Mesothelial cell of epicardium (in vitro differentiated cells): ENCODE results near the gene WDR7. TPM values are rescaled to one million over a fixed set of nuclear protein-coding genes. Genes with fewer than 3 reads are reported as not detected.
"Not testable (repeated sequence)": the region's sequence is repeated elsewhere in the genome, so short reads cannot be mapped to it uniquely, and the experiment has no call there.

Experiments used
- DNase-seq, 2 experiments: peaks; one replicate each; pipeline ENCODE4 v3.0.0; 2021; ENCODE audit warnings: low spot score in 2 of 2; ENCODE audit not compliant: unreplicated experiment in 2 of 2
- H3K27ac Mint-ChIP-seq: 2 replicates; pipeline ENCODE4 v1.8.0; 2021; ENCODE audit warnings: mixed read lengths
- H3K27me3 Mint-ChIP-seq: 2 replicates; pipeline ENCODE4 v1.8.0; 2021; ENCODE audit warnings: low read depth, mixed read lengths
- H3K36me3 Mint-ChIP-seq: 2 replicates; pipeline ENCODE4 v1.8.0; 2021; ENCODE audit warnings: mixed read lengths
- H3K4me1 Mint-ChIP-seq: 2 replicates; pipeline ENCODE4 v1.8.0; 2021; ENCODE audit warnings: mixed read lengths
- H3K4me3 Mint-ChIP-seq: 2 replicates; pipeline ENCODE4 v1.8.0; 2021; ENCODE audit warnings: mild to moderate bottlenecking, moderate library complexity, mixed read lengths
- H3K9me3 Mint-ChIP-seq: 2 replicates; pipeline ENCODE4 v1.8.0; 2021; ENCODE audit warnings: mixed read lengths
- total RNA-seq: library from RNA; stranded (reverse); gene quantifications from 3 replicates; pipeline ENCODE4 v1.2.1, GENCODE V29; 2021
- TF ChIP-seq, protein P1 (sequence below): fragments of 200-600 bp; sonication (generic); IDR thresholded peaks from one replicate; pipeline ENCODE4 v1.5.0; 2021; ENCODE audit warnings: antibody characterized with exemption; ENCODE audit not compliant: unreplicated experiment

The WDR7 gene
- total RNA-seq, 1 donor from 2014 or later = 28.0 TPM

DNA sequence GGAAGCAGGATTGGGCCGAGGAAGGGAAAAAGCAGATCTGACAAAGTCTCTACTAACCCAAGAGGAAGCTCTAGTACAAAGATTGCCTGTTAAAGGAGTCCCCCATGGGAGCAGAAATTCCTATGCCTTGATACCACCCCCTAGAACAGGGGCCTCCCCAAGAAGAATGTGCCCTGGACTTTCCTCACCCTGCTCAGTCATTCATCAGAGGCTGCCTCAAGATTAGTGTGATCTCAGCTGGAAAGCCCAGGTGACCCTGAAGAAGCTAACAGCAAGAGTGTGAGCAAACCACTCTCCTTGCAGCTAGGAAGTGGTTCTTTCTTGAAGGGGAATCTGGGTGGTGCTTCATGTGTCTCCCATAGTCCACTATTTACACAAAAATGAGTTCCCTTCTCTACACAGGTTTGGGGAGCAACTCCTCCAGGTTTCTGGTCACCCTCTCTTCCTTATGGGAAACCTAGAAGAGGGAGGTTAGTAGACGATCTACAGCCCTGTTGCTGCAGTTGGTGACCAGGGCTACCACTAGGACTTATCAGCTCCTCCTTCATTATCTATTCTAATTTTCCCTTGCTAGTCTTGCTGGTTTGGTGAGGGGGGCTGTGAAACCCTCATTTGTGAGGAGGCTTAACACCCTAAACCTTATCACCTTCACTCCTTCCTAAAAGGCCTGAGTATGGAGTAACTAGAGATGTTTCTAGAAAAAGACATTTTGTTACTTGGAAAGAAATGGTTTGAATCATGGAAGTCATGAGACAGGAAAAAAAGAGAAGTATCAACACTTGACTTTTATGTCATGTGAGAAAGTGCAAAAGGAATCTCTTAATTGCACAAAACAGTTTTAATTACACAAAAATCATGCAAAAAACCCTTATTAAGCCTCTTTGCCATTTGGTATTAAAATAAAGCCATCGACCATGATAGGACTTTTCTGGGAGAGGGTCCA lies 2.9 kb upstream of the WDR7 start:
- Mint-ChIP-seq H3K9me3 (no peaks in the 10 kb centered on the region), H3K27me3 (no peaks in the 10 kb centered on the region), H3K36me3 (no peaks in the 10 kb centered on the region), H3K4me3 (no peak overlapping the region), H3K27ac (no peak overlapping the region), H3K4me1 (peaks cover 16% of the 10 kb centered on the region)
- DNase-seq = no peak
- TF ChIP-seq, protein P1, sequence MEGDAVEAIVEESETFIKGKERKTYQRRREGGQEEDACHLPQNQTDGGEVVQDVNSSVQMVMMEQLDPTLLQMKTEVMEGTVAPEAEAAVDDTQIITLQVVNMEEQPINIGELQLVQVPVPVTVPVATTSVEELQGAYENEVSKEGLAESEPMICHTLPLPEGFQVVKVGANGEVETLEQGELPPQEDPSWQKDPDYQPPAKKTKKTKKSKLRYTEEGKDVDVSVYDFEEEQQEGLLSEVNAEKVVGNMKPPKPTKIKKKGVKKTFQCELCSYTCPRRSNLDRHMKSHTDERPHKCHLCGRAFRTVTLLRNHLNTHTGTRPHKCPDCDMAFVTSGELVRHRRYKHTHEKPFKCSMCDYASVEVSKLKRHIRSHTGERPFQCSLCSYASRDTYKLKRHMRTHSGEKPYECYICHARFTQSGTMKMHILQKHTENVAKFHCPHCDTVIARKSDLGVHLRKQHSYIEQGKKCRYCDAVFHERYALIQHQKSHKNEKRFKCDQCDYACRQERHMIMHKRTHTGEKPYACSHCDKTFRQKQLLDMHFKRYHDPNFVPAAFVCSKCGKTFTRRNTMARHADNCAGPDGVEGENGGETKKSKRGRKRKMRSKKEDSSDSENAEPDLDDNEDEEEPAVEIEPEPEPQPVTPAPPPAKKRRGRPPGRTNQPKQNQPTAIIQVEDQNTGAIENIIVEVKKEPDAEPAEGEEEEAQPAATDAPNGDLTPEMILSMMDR = no peak

DNA sequence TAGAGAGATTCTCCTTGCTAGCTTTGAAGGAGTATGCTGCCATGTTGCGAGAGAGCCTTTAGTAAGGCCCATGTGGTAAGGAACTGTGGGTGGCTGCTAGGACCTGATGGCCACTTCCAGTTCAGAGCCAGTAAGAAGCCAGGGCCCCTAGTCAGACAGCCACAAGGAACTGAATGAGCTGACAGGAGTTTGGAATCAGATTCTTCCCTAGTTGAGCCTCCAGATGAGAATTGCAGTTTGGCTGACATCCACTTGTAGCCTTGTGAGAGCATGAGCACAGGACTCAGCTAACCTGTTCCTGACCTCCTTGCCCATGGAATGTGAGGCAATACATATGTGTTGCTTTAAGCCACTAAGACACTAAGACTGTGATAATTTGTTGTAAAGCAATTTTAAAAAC lies 1.2 kb upstream of the WDR7 start:
- Mint-ChIP-seq H3K27ac (no peak overlapping the region), H3K27me3 (no peaks in the 10 kb centered on the region), H3K36me3 (peaks cover 2% of the 10 kb centered on the region), H3K4me3 (no peak overlapping the region), H3K9me3 (peaks cover 13% of the 10 kb centered on the region), H3K4me1 (peaks cover 16% of the 10 kb centered on the region)
- TF ChIP-seq, protein P1 = no peak
- no peak for DNase-seq

DNA sequence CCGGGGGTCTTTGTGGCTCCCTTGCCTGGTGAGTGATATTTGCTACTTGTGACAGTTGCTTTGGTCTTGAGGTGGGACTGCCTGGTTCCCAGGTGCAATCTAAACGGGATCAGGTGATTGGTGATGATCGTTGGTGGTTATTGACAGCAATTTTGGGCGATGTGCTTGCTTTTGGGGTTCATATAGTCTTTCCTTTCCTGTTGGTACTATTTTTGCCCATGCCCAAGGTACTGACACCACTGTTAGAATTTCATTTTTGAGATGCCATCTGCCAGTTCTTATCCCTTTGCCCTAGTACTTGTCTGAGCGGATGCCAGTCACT lies 573 bp downstream of the WDR7 start:
- Mint-ChIP-seq H3K9me3 (peaks cover 13% of the 10 kb centered on the region), H3K27me3 (no peaks in the 10 kb centered on the region), H3K4me1 (peaks cover 16% of the 10 kb centered on the region), H3K27ac (peak overlapping the region; percentile 79), H3K36me3 (peaks cover 2% of the 10 kb centered on the region), H3K4me3 (peak overlapping the region; percentile 90)
- no peak for DNase-seq
- TF ChIP-seq, protein P1 = no peak

DNA sequence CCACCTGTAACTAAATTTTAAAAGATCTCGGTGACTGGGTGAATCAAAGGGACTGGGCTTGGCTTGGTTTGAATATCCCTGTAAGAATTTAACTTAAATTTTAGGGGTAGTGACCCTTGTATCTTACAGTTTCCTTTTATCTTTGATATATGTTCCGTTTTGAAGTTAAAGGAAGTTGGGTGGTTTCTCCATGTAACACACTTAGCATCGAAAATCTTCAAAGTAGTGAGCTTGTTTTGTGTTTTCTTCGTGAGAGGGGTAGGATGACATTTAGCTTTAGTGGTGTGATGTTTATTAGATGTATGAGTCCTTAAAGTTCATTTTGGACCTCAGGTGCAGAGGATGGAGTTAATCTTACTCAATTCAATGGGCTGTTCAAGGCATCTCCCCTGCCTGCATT lies 1.6 kb downstream of the WDR7 start:
- no peak for DNase-seq
- Mint-ChIP-seq H3K36me3 (peaks cover 3% of the 10 kb centered on the region), H3K27ac (no peak overlapping the region), H3K4me1 (peaks cover 16% of the 10 kb centered on the region), H3K4me3 (no peak overlapping the region), H3K27me3 (no peaks in the 10 kb centered on the region), H3K9me3 (peaks cover 13% of the 10 kb centered on the region)
- TF ChIP-seq, protein P1 = no peak

DNA sequence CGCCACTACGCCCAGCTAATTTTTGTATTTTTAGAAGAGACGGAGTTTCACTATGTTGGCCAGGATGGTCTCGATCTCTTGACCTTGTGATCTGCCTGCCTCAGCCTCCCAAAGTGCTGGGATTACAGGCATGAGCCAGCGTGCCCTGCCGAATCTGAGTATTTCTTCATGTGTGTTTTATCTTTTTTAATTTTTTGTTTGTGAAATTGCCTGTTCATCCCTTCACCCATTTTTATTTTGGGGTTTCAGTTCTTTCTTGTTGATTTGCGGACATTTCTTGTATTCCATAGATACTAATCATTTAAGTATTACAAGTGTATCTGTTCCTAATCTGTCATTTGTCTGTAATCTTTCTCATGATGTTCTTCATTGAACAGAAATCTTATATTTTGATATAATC lies 3.1 kb downstream of the WDR7 start:
- H3K9me3 Mint-ChIP-seq = peaks cover 17% of the 10 kb centered on the region
- H3K4me1 Mint-ChIP-seq = peaks cover 16% of the 10 kb centered on the region
- not testable (repeated sequence) for H3K4me3 Mint-ChIP-seq, H3K36me3 Mint-ChIP-seq, H3K27me3 Mint-ChIP-seq, DNase-seq, H3K27ac Mint-ChIP-seq

DNA sequence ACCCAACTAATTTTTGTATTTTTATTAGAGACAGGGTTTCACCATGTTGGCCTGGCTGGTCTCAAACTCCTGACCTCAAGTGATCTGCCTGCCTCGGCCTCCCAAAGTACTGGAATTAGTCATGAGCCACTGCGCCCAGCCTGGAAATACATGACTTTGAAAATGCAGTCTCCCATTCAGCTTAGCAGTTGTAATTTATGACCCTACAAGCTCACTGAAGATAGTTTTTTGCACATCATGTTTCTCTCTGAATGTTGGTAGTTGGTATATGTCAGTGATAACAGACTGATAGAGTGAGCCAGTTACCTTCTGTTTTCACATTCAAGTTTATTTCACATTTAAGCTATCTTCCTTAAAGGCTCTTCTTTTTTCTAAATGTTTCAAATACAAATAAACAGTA lies 7.1 kb downstream of the WDR7 start:
- no peaks in the 10 kb centered on the region for H3K27me3 Mint-ChIP-seq
- no peaks in the 10 kb centered on the region for H3K4me1 Mint-ChIP-seq
- TF ChIP-seq, protein P1 = no peak
- no peak for DNase-seq
- H3K36me3 Mint-ChIP-seq = peaks cover 7% of the 10 kb centered on the region
- no peak overlapping the region for H3K27ac Mint-ChIP-seq
- H3K9me3 Mint-ChIP-seq = peaks cover 17% of the 10 kb centered on the region
- no peak overlapping the region for H3K4me3 Mint-ChIP-seq
